ENCODE results near the gene HSP90AA1. TPM values are rescaled to one million over a fixed set of nuclear protein-coding genes. Genes with fewer than 3 reads are reported as not detected.

Gene HSP90AA1
- total and polyA plus RNA-seq, 2 of the 8 experiments (the other 6 are each of a cell fraction or from before 2014, with no cell fraction given): 339 to 878 TPM

DNA sequence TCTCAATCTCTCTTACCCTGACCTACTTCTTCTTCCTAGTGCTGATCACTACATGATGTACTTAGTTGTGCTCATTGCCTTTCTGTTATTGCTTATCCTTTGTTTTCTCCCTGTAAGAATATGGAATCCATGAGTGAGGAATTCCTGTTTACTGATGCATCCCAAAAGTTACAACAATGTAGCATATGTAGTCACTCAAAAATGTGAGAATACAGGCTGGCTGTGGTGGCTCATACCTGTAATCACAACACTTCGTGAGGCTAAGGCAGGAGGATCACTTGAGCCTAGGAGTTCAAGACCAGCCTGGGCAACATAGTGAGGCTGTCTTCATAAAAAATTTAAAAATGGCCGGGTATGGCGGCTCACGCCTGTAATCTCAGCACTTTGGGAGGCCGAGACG, 44.9 kb upstream of the HSP90AA1 start:
- no peaks in the 10 kb centered on the region for H3K79me1 ChIP-seq (ENCODE audit: low read depth, low read length)
- WGBS, 2 experiments (ENCODE audit: extremely low coverage in 1 of 2, insufficient coverage in 1 of 2, insufficient read length in 1 of 2, insufficient replicate concordance in 2 of 2, low coverage in 1 of 2, low lambda C conversion rate in 2 of 2, missing lambda C conversion rate in 1 of 2): 75% methylated on average over 6 of the region's 6 CpGs; no CpG with 5 or more reads in 1 of the 2 experiments
- no peaks in the 10 kb centered on the region for H3K4me1 ChIP-seq (replicated peaks in 1 of 4; ENCODE audit: control insufficient read depth in 3 of 4, insufficient read depth in 4 of 4, low read length in 3 of 4)
- H3K9ac ChIP-seq (replicated peaks in 1 of 4; ENCODE audit: extremely low read depth in 1 of 4, low read depth in 3 of 4, low read length in 3 of 4): no peak overlapping the region
- H3K23me2 ChIP-seq (ENCODE audit: low read depth, low read length): no peaks in the 10 kb centered on the region
- no peak overlapping the region for H4K8ac ChIP-seq (ENCODE audit: extremely low read depth, insufficient read depth, low read length)
- no peak overlapping the region for H4K91ac ChIP-seq (replicated peaks; ENCODE audit: insufficient read length, low read length)
- H2BK120ac ChIP-seq (replicated peaks; ENCODE audit: low read depth, low read length): no peak overlapping the region
- H3K27ac ChIP-seq (ENCODE audit: low read depth, low read length): no peak overlapping the region
- H2AK5ac ChIP-seq (ENCODE audit: low read depth, low read length): no peak overlapping the region
- H3K9me3 ChIP-seq (ENCODE audit: insufficient read depth in 2 of 2, low read depth in 1 of 2, low read length in 1 of 2): no peaks in the 10 kb centered on the region
- H3K14ac ChIP-seq (ENCODE audit: insufficient read length): no peak overlapping the region
- 0 out of 8 replicates have a peak, but pooled peaks cover 0 to 8% (median 2%) of the 10 kb centered on the region in 4 experiments for H3K36me3 ChIP-seq (ENCODE audit: control insufficient read depth in 2 of 4, insufficient read depth in 4 of 4, low read length in 3 of 4)
- H4K5ac ChIP-seq (ENCODE audit: insufficient read length, low read depth, low read length): no peak overlapping the region
- H3K23ac ChIP-seq (ENCODE audit: insufficient read length): no peak overlapping the region
- no peak overlapping the region for H3K18ac ChIP-seq (ENCODE audit: extremely low read depth, low read length)
- no peak overlapping the region for H3K4me2 ChIP-seq (ENCODE audit: insufficient read depth in 1 of 2, low read depth in 2 of 2, low read length in 2 of 2)
- H2AFZ ChIP-seq (ENCODE audit: low read length): no peak overlapping the region
- no peak overlapping the region for H2BK5ac ChIP-seq (ENCODE audit: low read depth, low read length)
- H3K27me3 ChIP-seq (replicated peaks in 1 of 4; ENCODE audit: control insufficient read depth in 3 of 4, extremely low read depth in 1 of 4, insufficient read depth in 3 of 4, low read length in 3 of 4): no peaks in the 10 kb centered on the region
- DNase-seq (ENCODE audit: low read depth in 1 of 2, low spot score in 2 of 2) (no peak), FAIRE-seq (no peak)
- no peak overlapping the region for H3K56ac ChIP-seq (replicated peaks; ENCODE audit: insufficient read length, low read depth, low read length)
- no peak overlapping the region for H2BK15ac ChIP-seq (ENCODE audit: low read length)
- CTCF ChIA-PET (ENCODE audit: partially characterized antibody): interaction anchor here (0.6 kb wide), 1 partner anchor 105 kb away, joined by 3 read pairs; no protein-coding TSS in a partner anchor
- no peak overlapping the region for H2BK20ac ChIP-seq (ENCODE audit: low read length)
- no peak overlapping the region for H3K4me3 ChIP-seq (ENCODE audit: extremely low read depth in 1 of 4, insufficient read depth in 2 of 4, low read depth in 3 of 4, low read length in 4 of 4)
- no peak overlapping the region for H3K4ac ChIP-seq (replicated peaks; ENCODE audit: insufficient read length, low read depth, low read length)
- POLR2A ChIA-PET (ENCODE audit: partially characterized antibody): no interaction called here
- H3K79me2 ChIP-seq (ENCODE audit: control insufficient read depth in 1 of 2, insufficient read depth in 2 of 2, low read length in 2 of 2): no peaks in the 10 kb centered on the region
- H2BK12ac ChIP-seq (ENCODE audit: low read depth, low read length): no peak overlapping the region
- H4K20me1 ChIP-seq (replicated peaks in 1 of 2; ENCODE audit: control insufficient read depth in 1 of 2, insufficient read depth in 2 of 2, low read length in 2 of 2): no peaks in the 10 kb centered on the region
- TF ChIP-seq TEAD4 (IDR thresholded peaks at IDR 0.05; ENCODE audit: low read depth, low read length) (no peak), SIX5 (IDR thresholded peaks at IDR 0.05; ENCODE audit: low read depth, low read length) (no peak), PHF8 (conservative IDR thresholded peaks at IDR 0.05; ENCODE audit: low read depth, low read length) (no peak), MAFK (IDR thresholded peaks at IDR 0.05; ENCODE audit: low read depth, low read length) (no peak), HDAC6 (IDR thresholded peaks at IDR 0.05; ENCODE audit: low read depth, low read length) (no peak), NANOG (IDR thresholded peaks at IDR 0.05; ENCODE audit: insufficient read depth, low read depth, low read length, poor library complexity, severe bottlenecking) (no peak), RXRA (IDR thresholded peaks at IDR 0.05; ENCODE audit: insufficient read depth, low read depth, low read length) (no peak), SP2 (IDR thresholded peaks at IDR 0.05; ENCODE audit: low read length) (no peak), CTBP2 (IDR thresholded peaks at IDR 0.05; ENCODE audit: borderline replicate concordance, insufficient read depth, insufficient read length, low read length) (no peak), EGR1 (IDR thresholded peaks at IDR 0.05; ENCODE audit: borderline replicate concordance, low read depth, low read length) (no peak), CREB1 (IDR thresholded peaks at IDR 0.05) (no peak)
- TF ChIP-seq, protein P1, sequence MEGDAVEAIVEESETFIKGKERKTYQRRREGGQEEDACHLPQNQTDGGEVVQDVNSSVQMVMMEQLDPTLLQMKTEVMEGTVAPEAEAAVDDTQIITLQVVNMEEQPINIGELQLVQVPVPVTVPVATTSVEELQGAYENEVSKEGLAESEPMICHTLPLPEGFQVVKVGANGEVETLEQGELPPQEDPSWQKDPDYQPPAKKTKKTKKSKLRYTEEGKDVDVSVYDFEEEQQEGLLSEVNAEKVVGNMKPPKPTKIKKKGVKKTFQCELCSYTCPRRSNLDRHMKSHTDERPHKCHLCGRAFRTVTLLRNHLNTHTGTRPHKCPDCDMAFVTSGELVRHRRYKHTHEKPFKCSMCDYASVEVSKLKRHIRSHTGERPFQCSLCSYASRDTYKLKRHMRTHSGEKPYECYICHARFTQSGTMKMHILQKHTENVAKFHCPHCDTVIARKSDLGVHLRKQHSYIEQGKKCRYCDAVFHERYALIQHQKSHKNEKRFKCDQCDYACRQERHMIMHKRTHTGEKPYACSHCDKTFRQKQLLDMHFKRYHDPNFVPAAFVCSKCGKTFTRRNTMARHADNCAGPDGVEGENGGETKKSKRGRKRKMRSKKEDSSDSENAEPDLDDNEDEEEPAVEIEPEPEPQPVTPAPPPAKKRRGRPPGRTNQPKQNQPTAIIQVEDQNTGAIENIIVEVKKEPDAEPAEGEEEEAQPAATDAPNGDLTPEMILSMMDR (IDR thresholded peaks at IDR 0.05; ENCODE audit: control extremely low read depth in 1 of 3, insufficient read depth in 1 of 3, low read depth in 1 of 3, low read length in 3 of 3): no peak

Data from H1 (cell line).